ENCODE results near the gene TANGO6. TPM values are rescaled to one million over a fixed set of nuclear protein-coding genes. Genes with fewer than 3 reads are reported as not detected.

The TANGO6 gene
- total RNA-seq, 1 donor from 2014 or later = 21.1 TPM

DNA sequence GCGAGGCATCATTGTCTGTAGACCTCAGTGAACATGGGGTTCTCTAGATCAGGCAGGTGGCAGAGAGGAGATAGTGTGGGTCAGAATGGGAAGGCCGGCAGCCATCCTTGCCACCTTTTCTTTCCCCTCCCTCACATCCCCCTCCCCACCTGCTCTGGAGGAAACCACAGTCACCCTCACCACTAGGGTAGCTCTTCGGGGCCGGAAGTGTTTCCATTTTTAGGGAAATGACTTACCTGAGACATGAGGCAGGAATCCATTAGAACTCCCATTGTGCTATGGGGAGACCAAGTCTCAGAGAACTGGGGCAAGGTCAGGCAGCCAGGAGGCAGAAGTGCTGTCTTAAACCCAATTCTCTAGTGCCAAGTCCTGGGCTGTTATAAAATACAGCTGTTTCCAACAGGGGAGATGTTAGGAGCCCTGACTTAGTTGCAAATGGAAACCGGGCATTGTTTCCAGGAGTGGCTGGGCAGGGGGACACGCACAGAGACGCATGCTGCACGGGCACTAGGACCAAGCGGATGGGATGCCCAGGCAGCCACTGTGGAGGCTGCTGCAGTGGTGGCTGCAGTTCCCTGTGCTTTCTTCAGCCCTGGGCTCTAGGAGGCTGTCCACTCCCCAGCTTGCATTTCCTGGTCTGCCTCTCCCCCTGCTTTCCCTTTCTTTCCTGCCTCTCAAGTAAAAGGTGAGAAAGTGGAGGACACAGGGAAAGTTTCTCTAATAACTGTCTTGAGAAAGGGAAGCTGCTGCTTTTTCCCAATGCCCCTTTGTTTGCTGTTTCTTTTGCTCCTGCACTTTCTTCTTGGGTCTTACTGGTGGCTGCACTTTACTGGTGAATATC, 265.0 kb downstream of the TANGO6 start:
- Mint-ChIP-seq H3K27ac (ENCODE audit: unreplicated experiment) (no peak overlapping the region), H3K27me3 (ENCODE audit: low read depth) (peaks cover 43% of the 10 kb centered on the region)

DNA sequence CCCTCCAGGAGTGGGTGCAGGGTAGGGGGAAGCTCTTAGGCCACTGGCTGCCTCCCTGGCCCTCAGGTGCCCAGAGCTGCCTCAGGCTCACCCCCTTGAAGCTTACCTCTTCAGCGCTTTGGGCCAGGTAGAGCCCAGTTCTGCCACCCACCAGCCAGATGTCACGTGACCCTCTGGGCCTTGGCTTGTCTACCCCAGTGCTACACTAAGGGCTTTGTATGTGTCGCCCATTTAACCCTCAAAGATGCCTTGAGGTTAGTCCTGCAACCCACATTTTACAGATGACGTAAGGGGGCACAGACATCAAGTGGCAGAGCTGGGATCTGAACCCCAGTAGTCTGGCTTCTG, 265.5 kb downstream of the TANGO6 start:
- Mint-ChIP-seq H3K4me3 (peak overlapping the region; percentile 82), H3K36me3 (ENCODE audit: low read depth) (peaks cover 6% of the 10 kb centered on the region), H3K4me1 (peaks cover 24% of the 10 kb centered on the region), H3K9me3 (no peaks in the 10 kb centered on the region), H3K27me3 (ENCODE audit: low read depth) (peaks cover 40% of the 10 kb centered on the region), H3K27ac (ENCODE audit: unreplicated experiment) (no peak overlapping the region)
- TF ChIP-seq, protein P1, sequence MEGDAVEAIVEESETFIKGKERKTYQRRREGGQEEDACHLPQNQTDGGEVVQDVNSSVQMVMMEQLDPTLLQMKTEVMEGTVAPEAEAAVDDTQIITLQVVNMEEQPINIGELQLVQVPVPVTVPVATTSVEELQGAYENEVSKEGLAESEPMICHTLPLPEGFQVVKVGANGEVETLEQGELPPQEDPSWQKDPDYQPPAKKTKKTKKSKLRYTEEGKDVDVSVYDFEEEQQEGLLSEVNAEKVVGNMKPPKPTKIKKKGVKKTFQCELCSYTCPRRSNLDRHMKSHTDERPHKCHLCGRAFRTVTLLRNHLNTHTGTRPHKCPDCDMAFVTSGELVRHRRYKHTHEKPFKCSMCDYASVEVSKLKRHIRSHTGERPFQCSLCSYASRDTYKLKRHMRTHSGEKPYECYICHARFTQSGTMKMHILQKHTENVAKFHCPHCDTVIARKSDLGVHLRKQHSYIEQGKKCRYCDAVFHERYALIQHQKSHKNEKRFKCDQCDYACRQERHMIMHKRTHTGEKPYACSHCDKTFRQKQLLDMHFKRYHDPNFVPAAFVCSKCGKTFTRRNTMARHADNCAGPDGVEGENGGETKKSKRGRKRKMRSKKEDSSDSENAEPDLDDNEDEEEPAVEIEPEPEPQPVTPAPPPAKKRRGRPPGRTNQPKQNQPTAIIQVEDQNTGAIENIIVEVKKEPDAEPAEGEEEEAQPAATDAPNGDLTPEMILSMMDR (conservative IDR thresholded peaks at IDR 0.05) = no peak
- DNase-seq (ENCODE audit: low read depth, low spot score) = no peak

More for the DNA sequence above, 265.0 kb downstream of the TANGO6 start:
- H3K4me3 Mint-ChIP-seq = peak overlapping the region; percentile 82
- H3K9me3 Mint-ChIP-seq = no peaks in the 10 kb centered on the region
- peaks cover 24% of the 10 kb centered on the region for H3K4me1 Mint-ChIP-seq
- TF ChIP-seq, protein P1 (conservative IDR thresholded peaks at IDR 0.05) = no peak
- no peak for DNase-seq (ENCODE audit: low read depth, low spot score)
- H3K36me3 Mint-ChIP-seq (ENCODE audit: low read depth) = peaks cover 6% of the 10 kb centered on the region

DNA sequence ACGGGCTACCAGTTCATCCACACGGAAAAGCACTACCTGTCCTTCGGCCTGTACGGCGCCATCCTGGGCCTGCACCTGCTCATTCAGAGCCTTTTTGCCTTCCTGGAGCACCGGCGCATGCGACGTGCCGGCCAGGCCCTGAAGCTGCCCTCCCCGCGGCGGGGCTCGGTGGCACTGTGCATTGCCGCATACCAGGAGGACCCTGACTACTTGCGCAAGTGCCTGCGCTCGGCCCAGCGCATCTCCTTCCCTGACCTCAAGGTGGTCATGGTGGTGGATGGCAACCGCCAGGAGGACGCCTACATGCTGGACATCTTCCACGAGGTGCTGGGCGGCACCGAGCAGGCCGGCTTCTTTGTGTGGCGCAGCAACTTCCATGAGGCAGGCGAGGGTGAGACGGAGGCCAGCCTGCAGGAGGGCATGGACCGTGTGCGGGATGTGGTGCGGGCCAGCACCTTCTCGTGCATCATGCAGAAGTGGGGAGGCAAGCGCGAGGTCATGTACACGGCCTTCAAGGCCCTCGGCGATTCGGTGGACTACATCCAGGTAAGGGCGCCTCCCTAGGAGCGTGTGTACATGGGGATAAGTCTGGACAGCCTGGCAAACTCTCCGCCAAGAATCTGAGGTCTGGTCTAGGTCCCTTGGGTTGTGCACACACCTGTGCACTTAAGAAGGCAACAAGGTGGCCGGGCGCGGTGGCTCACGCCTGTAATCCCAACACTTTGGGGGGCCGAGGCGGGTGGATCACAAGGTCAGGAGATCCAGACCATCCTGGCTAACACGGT, 266.3 kb downstream of the TANGO6 start:
- Mint-ChIP-seq H3K27me3 (ENCODE audit: low read depth) (peaks cover 38% of the 10 kb centered on the region), H3K9me3 (no peaks in the 10 kb centered on the region), H3K27ac (ENCODE audit: unreplicated experiment) (no peak overlapping the region), H3K4me3 (peak overlapping the region; percentile 31), H3K36me3 (ENCODE audit: low read depth) (peaks cover 7% of the 10 kb centered on the region), H3K4me1 (peaks cover 24% of the 10 kb centered on the region)
- DNase-seq (ENCODE audit: low read depth, low spot score) = no peak
- TF ChIP-seq, protein P1 (conservative IDR thresholded peaks at IDR 0.05) = no peak

DNA sequence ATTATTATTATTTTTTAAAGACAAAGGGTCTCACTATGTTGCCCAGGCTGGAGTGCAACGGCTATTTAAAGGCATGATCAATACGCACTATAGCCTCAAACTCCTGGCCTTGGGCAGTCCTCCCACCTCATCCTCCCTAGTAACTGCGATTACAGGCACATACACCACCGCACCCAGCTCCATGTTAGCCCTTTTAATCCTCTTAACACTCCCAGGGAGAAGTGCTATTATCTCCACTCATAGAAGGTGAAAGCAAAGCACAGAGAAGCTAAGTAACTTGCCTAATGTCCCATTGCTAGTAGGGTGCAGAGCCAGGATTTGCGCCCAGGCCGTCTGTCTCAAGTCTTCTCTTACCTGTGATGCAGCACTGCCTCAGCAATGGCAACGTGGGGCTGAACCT, 267.1 kb downstream of the TANGO6 start:
- TF ChIP-seq, protein P1 (conservative IDR thresholded peaks at IDR 0.05) = no peak
- Mint-ChIP-seq H3K9me3 (no peaks in the 10 kb centered on the region), H3K27me3 (ENCODE audit: low read depth) (peaks cover 34% of the 10 kb centered on the region), H3K4me1 (peaks cover 20% of the 10 kb centered on the region), H3K27ac (ENCODE audit: unreplicated experiment) (no peak overlapping the region), H3K36me3 (ENCODE audit: low read depth) (peaks cover 13% of the 10 kb centered on the region), H3K4me3 (peak overlapping the region; percentile 27)
- DNase-seq (ENCODE audit: low read depth, low spot score) = no peak

DNA sequence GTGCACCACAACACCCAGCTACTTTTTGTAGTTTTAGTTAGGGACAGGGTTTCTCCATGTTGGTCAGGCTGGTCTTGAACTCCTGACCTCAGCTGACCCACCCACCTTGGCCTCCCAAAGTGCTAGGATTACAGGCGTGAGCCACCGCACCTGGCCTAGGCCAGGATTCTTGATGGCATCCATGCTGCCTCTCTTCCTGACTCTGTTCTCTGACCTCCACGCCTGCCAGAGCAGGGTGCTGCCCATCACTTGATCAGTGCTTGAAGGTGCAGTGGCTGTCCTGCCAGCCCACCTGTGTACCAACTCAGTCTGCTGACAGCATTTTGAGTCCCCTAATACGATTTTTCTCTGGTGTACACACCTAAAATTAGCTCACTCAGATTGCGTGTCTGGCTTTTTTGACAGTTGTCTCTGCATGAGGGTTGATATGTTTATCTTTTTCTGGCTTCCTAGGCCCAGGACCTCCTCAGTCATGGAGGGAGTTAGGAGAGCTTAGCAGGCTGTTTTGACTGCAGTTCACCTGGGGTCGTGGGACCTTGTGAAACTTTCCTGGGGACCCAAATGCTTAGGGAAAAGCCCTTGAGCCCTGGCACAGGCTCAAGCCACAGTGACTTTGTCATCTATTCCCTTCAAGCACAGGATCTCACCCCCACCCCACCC, 268.0 kb downstream of the TANGO6 start:
- H3K27me3 Mint-ChIP-seq (ENCODE audit: low read depth) = peaks cover 29% of the 10 kb centered on the region
- no peak for DNase-seq (ENCODE audit: low read depth, low spot score)
- H3K36me3 Mint-ChIP-seq (ENCODE audit: low read depth) = peaks cover 13% of the 10 kb centered on the region
- H3K9me3 Mint-ChIP-seq = no peaks in the 10 kb centered on the region
- peak overlapping the region; percentile 44 for H3K4me3 Mint-ChIP-seq
- TF ChIP-seq, protein P1 (conservative IDR thresholded peaks at IDR 0.05) = no peak
- H3K4me1 Mint-ChIP-seq = peaks cover 16% of the 10 kb centered on the region
- no peak overlapping the region for H3K27ac Mint-ChIP-seq (ENCODE audit: unreplicated experiment)

Data from neural crest cell (in vitro differentiated cells).